ENCODE data around the gene TRMT44.

- no peak for TF ChIP-seq CTCF (IDR thresholded peaks at IDR 0.05; ENCODE audit: borderline replicate concordance, extremely low read depth, low read length, poor library complexity, severe bottlenecking)
- TF ChIP-seq EZH2 (IDR thresholded peaks at IDR 0.05; ENCODE audit: borderline replicate concordance, low read depth, low read length, severe bottlenecking): no peak
Observed at GRCh38 chr4:8410066-8410625, 30.4 kb upstream of the TRMT44 start.
